Epidermal melanocyte (primary cell): ENCODE data around the gene NBAS.
"Not testable (repeated sequence)": the region's sequence is repeated elsewhere in the genome, so short reads cannot be mapped to it uniquely, and the experiment has no call there.

ENCODE experiments used
- DNase-seq: peaks from one replicate; pipeline ENCODE4 v3.0.0; 2011; ENCODE audit warnings: low spot score; ENCODE audit not compliant: insufficient read length

Gene NBAS

GRCh38 chr2:15559379-15560139 is 1.6 kb downstream of the NBAS start:
- DNase-seq, result no peak

- DNase-seq, result no peak
These were observed 3.2 kb downstream of the NBAS start for GRCh38 chr2:15557887-15558311.

- DNase-seq, result no peak
These were observed 4.7 kb downstream of the NBAS start for GRCh38 chr2:15556311-15556930.

- no peak for DNase-seq
These were observed 5.4 kb downstream of the NBAS start for GRCh38 chr2:15555760-15556193.

GRCh38 chr2:15554525-15555218 is 6.5 kb downstream of the NBAS start:
- no peak for DNase-seq

- no peak for DNase-seq
These were observed 7.2 kb downstream of the NBAS start for GRCh38 chr2:15553951-15554350.

GRCh38 chr2:15553519-15553918 is 7.6 kb downstream of the NBAS start:
- no peak for DNase-seq

- no peak for DNase-seq
These were observed 12.2 kb downstream of the NBAS start for GRCh38 chr2:15548974-15549373.

- DNase-seq, result no peak
These were observed 13.8 kb downstream of the NBAS start for GRCh38 chr2:15547115-15547876.

GRCh38 chr2:15546297-15547098 is 14.6 kb downstream of the NBAS start:
- no peak for DNase-seq

GRCh38 chr2:15544227-15544626 is 16.9 kb downstream of the NBAS start:
- no peak for DNase-seq

- no peak for DNase-seq
These were observed 17.6 kb downstream of the NBAS start for GRCh38 chr2:15543541-15543940.

GRCh38 chr2:15543053-15543452 is 18.1 kb downstream of the NBAS start:
- DNase-seq, result no peak

- not testable (repeated sequence) for DNase-seq
These were observed 18.9 kb downstream of the NBAS start for GRCh38 chr2:15542269-15542668.

- DNase-seq, result not testable (repeated sequence)
These were observed 20.6 kb downstream of the NBAS start for GRCh38 chr2:15540523-15540922.

- DNase-seq, result no peak
These were observed 21.1 kb downstream of the NBAS start for GRCh38 chr2:15539999-15540398.

GRCh38 chr2:15538792-15539191 is 22.3 kb downstream of the NBAS start:
- no peak for DNase-seq

- DNase-seq, result no peak
These were observed 27.2 kb downstream of the NBAS start for GRCh38 chr2:15533860-15534480.

GRCh38 chr2:15532996-15533395 is 28.1 kb downstream of the NBAS start:
- DNase-seq, result no peak

- DNase-seq, result no peak
These were observed 29.9 kb downstream of the NBAS start for GRCh38 chr2:15531095-15531854.
